GM19238 (cell line): ENCODE results near the gene DOCK4.
A peak's percentile ranks its signal among the peaks of the same experiment; 100 is the strongest.
"Not testable (repeated sequence)": the region's sequence is repeated elsewhere in the genome, so short reads cannot be mapped to it uniquely, and the experiment has no call there.

Experiments used
- DNase-seq: peaks from one replicate; pipeline ENCODE4 v3.0.0; 2011; ENCODE audit warnings: low spot score; ENCODE audit not compliant: insufficient read length

Gene DOCK4

GRCh38 chr7:112206238-112206990 is at the start of gene DOCK4, which contains the start of gene ZNF277:
Gene DOCK4 (minus strand): TSS chr7:112206399. CDS start chr7:112206138, 261 bp downstream.
Gene ZNF277 (plus strand): TSS chr7:112206695. CDS start chr7:112206717, 22 bp downstream.
- peak; percentile 85 for DNase-seq

DNA sequence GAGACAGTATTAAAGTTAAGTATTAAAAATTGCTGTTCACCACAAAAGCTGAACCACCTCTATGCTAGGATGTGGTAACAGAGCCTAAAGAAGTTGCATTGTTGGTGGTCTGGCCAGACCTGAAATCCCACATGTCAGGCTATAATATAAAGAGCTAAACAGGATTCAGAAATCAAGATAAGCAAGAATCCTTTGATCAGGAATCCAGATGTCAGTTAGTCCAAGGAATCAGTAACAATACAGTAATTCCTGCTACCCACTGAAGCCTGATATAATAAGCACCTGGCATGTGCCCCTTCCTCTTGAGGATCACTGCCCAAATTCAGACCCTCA is 49.2 kb upstream of the DOCK4 start:
- DNase-seq, result no peak

GRCh38 chr7:112254709-112255387 is 48.6 kb upstream of the DOCK4 start:
- DNase-seq, result no peak

- no peak for DNase-seq
These were observed 48.0 kb upstream of the DOCK4 start for GRCh38 chr7:112254156-112254555.

DNA sequence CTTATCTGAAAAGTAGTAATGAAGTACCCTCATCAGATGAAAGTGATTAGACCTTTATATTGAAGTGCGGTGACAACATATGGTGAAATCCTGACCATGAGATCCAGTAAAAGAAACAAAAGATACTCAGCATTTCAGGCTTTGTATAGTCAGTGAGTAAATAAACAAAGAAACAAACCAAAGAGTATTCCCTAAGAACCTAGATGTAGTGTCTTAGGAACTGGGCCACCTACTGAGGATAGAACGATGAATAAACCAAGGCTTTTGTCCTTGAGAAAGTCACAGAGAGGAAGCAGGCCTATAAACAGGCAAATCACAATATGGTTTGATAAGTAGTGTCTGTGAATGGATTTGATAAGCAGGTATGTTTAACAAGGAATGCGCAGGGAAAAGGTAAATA is 46.5 kb upstream of the DOCK4 start:
- DNase-seq, result no peak

DNA sequence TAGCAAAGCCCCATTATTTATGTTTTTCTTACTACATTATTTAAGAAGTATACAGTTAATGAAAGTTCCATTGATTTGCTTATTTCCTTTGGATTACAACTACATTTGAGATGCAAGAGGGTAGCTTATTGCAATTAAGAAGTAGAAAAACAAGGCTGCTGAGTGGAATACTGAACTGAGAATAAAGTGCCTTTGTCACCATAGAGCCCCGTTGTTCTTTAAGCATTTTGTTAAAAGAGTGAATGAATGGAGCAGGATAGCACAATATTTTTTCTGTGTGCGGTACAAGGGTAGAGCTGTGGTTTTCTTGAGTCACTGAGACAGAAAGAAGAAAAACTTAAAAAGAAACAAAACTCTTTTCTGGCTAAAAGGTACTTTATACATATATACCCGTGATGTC is 45.9 kb upstream of the DOCK4 start:
- DNase-seq, result no peak

- not testable (repeated sequence) for DNase-seq
These were observed 43.8 kb upstream of the DOCK4 start for GRCh38 chr7:112249967-112250366.

GRCh38 chr7:112248598-112248997 is 42.4 kb upstream of the DOCK4 start:
- DNase-seq, result no peak

- DNase-seq, result no peak
These were observed 32.8 kb upstream of the DOCK4 start for GRCh38 chr7:112238852-112239610.

DNA sequence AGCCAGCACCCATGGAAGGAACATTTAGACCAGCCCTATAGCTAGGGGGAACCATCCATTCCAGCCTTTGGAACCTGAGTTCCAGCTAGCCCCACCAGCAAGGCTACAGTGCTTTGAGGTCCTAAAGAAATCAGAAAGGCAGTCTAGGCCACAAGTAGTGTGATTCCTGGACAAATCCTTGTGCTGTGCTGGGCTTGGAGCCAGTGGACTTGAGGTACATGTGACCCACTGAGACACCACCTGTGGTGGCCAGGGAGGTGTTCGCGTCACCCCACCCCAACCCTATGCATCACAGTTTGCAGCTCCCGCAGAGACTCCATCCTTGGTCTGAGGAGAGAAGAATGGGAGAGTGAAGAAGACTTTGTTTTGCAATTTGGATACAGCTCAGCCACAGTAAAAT is 32.1 kb upstream of the DOCK4 start:
- no peak for DNase-seq

DNA sequence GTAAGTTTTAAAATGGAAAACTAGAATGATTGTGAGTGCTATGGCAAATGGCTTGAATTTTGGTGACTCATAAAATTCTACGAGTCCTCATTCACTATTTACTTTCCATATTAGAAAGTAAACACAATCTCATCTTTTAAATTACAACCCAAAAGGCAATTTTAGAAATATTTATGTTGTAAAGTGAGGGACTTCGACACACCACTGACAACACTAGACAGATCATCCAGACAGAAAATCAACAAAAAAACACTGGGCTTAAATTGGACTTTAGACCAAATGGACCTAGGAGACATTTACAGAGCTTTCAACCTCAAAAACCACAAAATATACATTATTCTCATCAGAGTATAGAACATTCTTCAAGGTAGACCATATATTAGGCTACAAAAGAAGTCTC is 30.4 kb upstream of the DOCK4 start:
- no peak for DNase-seq

- DNase-seq, result no peak
These were observed 27.9 kb upstream of the DOCK4 start for GRCh38 chr7:112234147-112234546.

DNA sequence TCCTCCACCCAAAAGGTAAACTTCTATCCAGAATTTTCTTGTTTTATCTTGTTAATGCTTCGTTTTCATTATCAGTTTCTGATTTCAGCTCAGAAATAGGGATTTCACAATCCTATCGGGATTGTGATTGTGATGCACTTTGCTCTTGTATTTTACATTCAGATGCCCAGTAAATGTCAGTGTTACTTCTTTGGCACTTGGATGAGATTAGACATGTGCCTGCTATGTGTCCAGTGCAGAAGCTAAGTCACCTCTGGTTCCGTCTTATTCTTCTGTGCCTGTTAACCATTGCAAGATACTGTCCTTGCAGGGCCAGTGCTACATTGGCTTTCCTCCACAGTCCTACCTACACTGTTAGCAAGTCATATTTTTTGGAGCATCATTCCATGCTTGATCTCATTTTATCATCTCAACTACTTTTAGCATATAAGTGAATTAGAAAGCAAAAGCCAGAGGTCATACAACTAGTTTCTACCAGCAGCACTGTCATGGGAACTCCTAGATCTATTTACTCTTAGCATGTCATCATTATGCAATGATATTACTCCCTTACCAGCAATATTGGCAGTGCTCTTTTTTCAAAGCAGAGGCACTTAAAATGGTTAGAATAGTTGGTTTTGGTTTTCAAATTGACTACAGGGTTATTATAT is 27.0 kb upstream of the DOCK4 start:
- no peak for DNase-seq

DNA sequence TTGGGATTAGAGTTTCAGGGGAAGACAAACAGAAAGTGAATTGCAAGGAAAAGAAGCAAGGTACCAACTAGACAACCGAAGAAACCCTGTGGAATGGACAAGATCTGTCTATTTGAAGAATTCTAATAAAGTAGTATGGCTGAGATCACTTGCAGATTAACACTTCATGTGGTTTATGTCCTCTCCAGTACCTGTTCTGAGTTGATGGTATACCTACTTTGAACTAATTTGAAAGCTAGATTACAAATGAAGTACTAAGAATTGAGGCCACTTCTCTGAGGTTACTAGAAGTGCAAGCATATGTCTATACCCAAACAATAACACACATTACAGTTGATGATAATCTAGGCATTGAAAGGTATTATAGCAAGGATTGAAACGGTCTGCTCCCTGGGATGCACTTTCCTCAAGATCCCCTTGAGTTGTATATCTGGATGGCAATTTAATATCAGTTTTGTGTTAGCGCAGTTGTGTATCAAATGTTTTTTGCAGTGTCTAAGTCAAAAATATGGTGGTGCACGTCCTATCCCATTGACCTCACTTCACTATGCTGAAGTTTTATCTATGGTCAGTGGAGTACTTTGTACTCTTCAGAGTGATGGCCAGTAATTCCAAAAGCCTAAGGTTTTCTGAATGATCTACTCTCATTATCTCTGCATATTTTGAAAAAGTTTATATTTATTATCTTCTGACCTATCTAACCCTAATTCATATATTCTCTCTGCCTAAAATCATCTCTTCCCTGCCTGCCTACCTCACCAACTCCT is 26.2 kb upstream of the DOCK4 start:
- no peak for DNase-seq

- DNase-seq, result no peak
These were observed 22.4 kb upstream of the DOCK4 start for GRCh38 chr7:112228632-112229031.

GRCh38 chr7:112226701-112227276 is 20.6 kb upstream of the DOCK4 start:
- no peak for DNase-seq

DNA sequence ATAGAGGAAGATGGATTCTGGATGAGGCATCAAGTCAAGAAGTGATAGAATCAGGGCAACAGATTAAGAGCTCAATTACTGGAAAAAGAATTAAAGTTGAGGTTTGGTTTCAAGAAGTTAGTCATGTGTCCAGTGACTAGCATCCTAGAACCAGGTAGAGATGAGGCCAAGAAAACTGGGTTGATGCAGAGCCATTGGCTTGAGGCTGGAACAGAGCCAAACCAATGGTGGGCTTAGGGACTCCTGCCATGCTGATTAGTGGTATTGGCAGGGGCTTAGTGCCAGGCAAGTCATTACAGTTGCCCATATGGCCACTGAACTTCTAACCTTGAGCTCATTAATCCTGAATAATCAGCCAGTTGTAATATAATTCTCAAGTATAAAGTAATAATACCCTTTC is 18.8 kb upstream of the DOCK4 start:
- no peak for DNase-seq

GRCh38 chr7:112224186-112224585 is 18.0 kb upstream of the DOCK4 start:
- DNase-seq, result no peak

GRCh38 chr7:112223310-112223709 is 17.1 kb upstream of the DOCK4 start:
- no peak for DNase-seq

DNA sequence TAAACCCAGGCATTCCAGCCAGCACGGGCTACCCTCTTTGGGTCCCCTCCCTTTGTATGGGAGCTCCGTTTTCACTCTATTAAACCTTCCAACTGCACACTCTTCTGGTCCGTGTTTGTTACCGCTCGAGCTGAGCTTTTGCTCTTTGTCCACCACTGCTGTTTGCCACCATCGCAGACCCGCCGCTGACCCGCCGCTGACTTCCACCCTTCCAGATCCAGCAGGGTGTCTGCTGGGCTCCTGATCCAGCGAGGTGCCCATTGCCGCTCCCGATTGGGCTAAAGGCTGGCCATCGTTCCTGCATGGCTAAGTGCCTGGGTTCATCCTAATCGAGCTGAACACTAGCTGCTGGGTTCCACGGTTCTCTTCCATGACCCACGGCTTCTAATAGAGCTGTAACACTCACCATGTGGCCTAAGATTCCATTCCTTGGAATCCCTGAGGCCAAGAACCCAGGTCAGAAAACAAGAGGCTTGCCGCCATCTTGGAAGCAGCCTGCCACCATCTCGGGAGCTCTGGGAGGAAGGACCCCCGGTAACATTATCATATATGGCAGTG is 14.8 kb upstream of the DOCK4 start:
- no peak for DNase-seq
